ENCODE measurements around the gene MRM1. TPM values are rescaled to one million over a fixed set of nuclear protein-coding genes. Genes with fewer than 3 reads are reported as not detected.
A peak's percentile ranks its signal among the peaks of the same experiment; 100 is the strongest.

MRM1 gene
- total RNA-seq, 1 experiment from 2014 or later: 10.0 TPM

DNA sequence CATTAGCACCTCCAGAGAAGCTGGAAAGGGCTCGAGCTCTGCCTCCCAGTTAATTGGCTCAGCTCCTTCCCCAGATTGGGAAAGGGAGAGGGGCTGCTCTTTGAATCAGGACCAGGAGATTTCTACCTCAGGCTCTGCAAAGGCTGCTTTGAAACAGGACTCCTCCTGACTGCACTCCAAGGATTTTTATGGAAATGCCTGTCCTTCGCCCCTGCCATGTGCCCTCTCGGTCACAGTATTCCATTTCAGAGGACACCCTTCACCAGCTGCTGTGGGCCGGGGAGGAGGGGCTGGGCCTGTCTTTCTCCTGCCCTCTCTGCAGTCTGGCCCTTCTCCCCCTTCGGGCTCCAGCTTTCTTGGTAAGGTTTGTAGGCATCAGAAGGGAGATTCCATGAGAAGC, 13.6 kb downstream of the MRM1 start:
- CTCF ChIA-PET: interaction anchor here (0.6 to 4.6 kb wide), 5 partner anchors 12 to 734 kb away, joined by 3 to 17 read pairs (median 4); no protein-coding TSS in a partner anchor
- TF ChIP-seq, protein P1, sequence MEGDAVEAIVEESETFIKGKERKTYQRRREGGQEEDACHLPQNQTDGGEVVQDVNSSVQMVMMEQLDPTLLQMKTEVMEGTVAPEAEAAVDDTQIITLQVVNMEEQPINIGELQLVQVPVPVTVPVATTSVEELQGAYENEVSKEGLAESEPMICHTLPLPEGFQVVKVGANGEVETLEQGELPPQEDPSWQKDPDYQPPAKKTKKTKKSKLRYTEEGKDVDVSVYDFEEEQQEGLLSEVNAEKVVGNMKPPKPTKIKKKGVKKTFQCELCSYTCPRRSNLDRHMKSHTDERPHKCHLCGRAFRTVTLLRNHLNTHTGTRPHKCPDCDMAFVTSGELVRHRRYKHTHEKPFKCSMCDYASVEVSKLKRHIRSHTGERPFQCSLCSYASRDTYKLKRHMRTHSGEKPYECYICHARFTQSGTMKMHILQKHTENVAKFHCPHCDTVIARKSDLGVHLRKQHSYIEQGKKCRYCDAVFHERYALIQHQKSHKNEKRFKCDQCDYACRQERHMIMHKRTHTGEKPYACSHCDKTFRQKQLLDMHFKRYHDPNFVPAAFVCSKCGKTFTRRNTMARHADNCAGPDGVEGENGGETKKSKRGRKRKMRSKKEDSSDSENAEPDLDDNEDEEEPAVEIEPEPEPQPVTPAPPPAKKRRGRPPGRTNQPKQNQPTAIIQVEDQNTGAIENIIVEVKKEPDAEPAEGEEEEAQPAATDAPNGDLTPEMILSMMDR (IDR thresholded peaks at IDR 0.05; ENCODE audit: unreplicated experiment): no peak
- H3K27me3 Mint-ChIP-seq (ENCODE audit: insufficient read depth, unreplicated experiment): peaks cover 13% of the 10 kb centered on the region
- H3K9me3 Mint-ChIP-seq (ENCODE audit: unreplicated experiment): no peaks in the 10 kb centered on the region
- intact Hi-C loops (cut with micrococcal nuclease): no loop called here
- BruUV-seq (replicated peaks): no TSS peak
- H3K4me3 Mint-ChIP-seq (ENCODE audit: unreplicated experiment): no peak overlapping the region
- POLR2A ChIA-PET: interaction anchor here (0.6 kb wide), 1 partner anchor 446 kb away, joined by 3 read pairs; no protein-coding TSS in a partner anchor
- H3K27ac Mint-ChIP-seq (ENCODE audit: low read depth, unreplicated experiment): no peak overlapping the region
- peaks cover 6% of the 10 kb centered on the region for H3K4me1 Mint-ChIP-seq (ENCODE audit: insufficient read depth, unreplicated experiment)
- H3K36me3 Mint-ChIP-seq (ENCODE audit: insufficient read depth, unreplicated experiment): peaks cover 6% of the 10 kb centered on the region
- DNase-seq (ENCODE audit: unreplicated experiment): no peak

DNA sequence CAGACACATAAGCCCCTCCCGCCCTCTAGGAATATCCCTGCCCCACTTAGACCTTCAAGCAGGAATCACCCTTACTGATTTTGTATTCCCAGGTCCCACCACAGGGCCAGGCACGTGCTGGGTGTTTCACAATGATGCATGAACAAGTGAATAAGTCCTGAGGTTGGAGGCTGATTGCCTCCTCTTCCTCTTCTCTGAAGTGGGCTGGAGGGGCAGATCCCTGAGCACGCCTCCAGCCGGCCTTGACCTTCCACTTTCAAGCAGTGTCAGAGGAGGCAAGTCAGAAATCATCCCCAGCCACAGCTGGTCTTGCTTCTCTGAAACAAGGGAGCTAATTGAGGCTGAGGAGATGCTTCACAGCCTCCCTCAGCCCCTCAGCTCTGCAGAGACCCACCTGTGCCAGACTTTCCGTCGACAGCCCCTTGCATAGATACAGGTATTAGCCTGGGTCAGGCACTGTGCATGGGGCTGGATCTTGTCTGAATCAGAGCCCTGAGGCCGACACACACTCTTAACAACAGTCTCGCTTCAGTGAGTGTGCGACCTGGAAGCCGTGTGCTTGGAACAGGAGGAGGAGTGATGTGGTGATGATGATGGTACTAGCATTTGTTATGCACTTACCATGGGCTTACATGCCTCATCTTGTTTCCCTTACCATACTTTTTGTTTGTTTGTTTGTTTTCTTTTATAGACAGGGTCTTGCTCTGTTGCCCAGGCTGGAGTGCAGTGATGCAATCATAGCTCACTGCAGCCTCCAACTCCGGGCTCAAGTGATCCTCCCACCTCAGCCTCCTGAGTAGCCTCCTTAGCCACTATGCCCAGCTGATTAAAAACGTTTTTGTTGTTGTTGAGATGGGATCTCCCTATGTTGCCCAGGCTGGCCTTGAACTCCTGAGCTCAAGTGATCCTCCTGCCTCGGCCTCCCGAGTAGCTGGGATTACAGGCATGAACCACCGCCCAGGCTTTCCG, 15.0 kb downstream of the MRM1 start:
- no peak overlapping the region for H3K4me3 Mint-ChIP-seq (ENCODE audit: unreplicated experiment)
- no TSS peak for BruUV-seq (replicated peaks)
- TF ChIP-seq, protein P1 (IDR thresholded peaks at IDR 0.05; ENCODE audit: unreplicated experiment): no peak
- H3K9me3 Mint-ChIP-seq (ENCODE audit: unreplicated experiment): no peaks in the 10 kb centered on the region
- H3K27ac Mint-ChIP-seq (ENCODE audit: low read depth, unreplicated experiment): no peak overlapping the region
- no peak for DNase-seq (ENCODE audit: unreplicated experiment)
- H3K36me3 Mint-ChIP-seq (ENCODE audit: insufficient read depth, unreplicated experiment): no peaks in the 10 kb centered on the region
- ChIA-PET CTCF (interaction anchor here (0.6 to 4.6 kb wide), 4 partner anchors 12 to 625 kb away, joined by 3 to 17 read pairs (median 6); no protein-coding TSS in a partner anchor), POLR2A (interaction anchor here (1.7 kb wide), 1 partner anchor 589 kb away, joined by 3 read pairs; no protein-coding TSS in a partner anchor)
- intact Hi-C loops (cut with micrococcal nuclease): no loop called here
- peaks cover 6% of the 10 kb centered on the region for H3K4me1 Mint-ChIP-seq (ENCODE audit: insufficient read depth, unreplicated experiment)
- peaks cover 13% of the 10 kb centered on the region for H3K27me3 Mint-ChIP-seq (ENCODE audit: insufficient read depth, unreplicated experiment)

DNA sequence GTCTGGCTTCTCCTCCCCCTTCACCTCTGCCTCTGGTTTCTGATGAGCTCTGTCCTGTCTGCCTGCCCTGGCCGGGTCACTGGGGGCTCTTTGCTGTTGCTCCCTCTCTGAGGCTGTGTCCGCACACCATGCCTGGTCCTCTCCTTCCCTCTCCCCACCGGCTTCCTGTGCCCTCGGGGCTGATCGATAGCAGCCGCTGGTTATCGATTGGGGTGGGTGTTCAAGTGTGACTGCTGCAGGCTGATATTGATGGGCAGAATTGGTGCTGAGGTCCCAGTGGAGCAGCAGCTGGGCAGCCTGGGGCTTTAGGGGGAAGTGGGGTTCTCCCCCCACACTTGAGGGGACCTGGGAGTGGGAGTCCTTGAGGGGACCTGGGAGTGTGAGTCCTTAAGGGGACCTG, 16.4 kb downstream of the MRM1 start:
- TF ChIP-seq, protein P1 (IDR thresholded peaks at IDR 0.05; ENCODE audit: unreplicated experiment): no peak
- POLR2A ChIA-PET: interaction anchor here (1.7 kb wide), 1 partner anchor 588 kb away, joined by 3 read pairs; no protein-coding TSS in a partner anchor
- H3K27me3 Mint-ChIP-seq (ENCODE audit: insufficient read depth, unreplicated experiment): peaks cover 13% of the 10 kb centered on the region

DNA sequence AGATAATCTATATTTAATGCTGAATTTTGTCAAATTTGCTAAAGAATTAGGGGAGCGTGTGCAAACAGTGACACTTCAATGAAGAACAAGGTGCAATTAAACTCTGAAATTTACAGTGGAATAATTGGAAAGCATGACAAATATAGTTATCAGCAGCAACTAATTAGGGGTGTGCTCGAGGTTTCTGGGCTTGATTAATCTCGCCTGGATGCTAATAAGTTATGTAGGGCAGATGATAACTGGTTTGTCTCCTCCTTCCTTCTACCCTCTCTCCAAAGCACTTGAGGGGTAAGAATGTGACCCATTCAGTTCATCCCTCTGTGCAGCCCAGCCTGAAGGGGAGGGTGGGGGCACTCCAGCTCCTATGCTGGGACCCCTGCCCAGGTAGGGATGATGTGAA, 21.9 kb downstream of the MRM1 start:
- no TSS peak for BruUV-seq (replicated peaks)
- H3K4me1 Mint-ChIP-seq (ENCODE audit: insufficient read depth, unreplicated experiment): no peaks in the 10 kb centered on the region
- intact Hi-C loops (cut with micrococcal nuclease): no loop called here
- no peaks in the 10 kb centered on the region for H3K9me3 Mint-ChIP-seq (ENCODE audit: unreplicated experiment)
- H3K27ac Mint-ChIP-seq (ENCODE audit: low read depth, unreplicated experiment): no peak overlapping the region
- ChIA-PET CTCF (interaction anchor here (1.7 kb wide), 1 partner anchor 423 kb away, joined by 4 read pairs; no protein-coding TSS in a partner anchor), POLR2A (no interaction called here)
- no peak overlapping the region for H3K4me3 Mint-ChIP-seq (ENCODE audit: unreplicated experiment)
- H3K27me3 Mint-ChIP-seq (ENCODE audit: insufficient read depth, unreplicated experiment): peaks cover 5% of the 10 kb centered on the region
- TF ChIP-seq, protein P1 (IDR thresholded peaks at IDR 0.05; ENCODE audit: unreplicated experiment): no peak
- DNase-seq (ENCODE audit: unreplicated experiment): no peak
- H3K36me3 Mint-ChIP-seq (ENCODE audit: insufficient read depth, unreplicated experiment): no peaks in the 10 kb centered on the region

More for the DNA sequence above, 16.4 kb downstream of the MRM1 start:
- no peak for DNase-seq (ENCODE audit: unreplicated experiment)
- peak overlapping the region; percentile 59 for H3K27ac Mint-ChIP-seq (ENCODE audit: low read depth, unreplicated experiment)
- CTCF ChIA-PET: interaction anchor here (1.0 to 4.6 kb wide), 3 partner anchors 12 to 19 kb away, joined by 3 to 17 read pairs (median 5); no protein-coding TSS in a partner anchor
- no peaks in the 10 kb centered on the region for H3K4me1 Mint-ChIP-seq (ENCODE audit: insufficient read depth, unreplicated experiment)
- no peaks in the 10 kb centered on the region for H3K36me3 Mint-ChIP-seq (ENCODE audit: insufficient read depth, unreplicated experiment)
- no TSS peak for BruUV-seq (replicated peaks)
- intact Hi-C loops (cut with micrococcal nuclease): no loop called here
- no peak overlapping the region for H3K4me3 Mint-ChIP-seq (ENCODE audit: unreplicated experiment)
- no peaks in the 10 kb centered on the region for H3K9me3 Mint-ChIP-seq (ENCODE audit: unreplicated experiment)

Measured in MCF 10A (cell line).